Left ventricle myocardium inferior (tissue), 1 donor: ENCODE data around the gene PKIB. TPM values are rescaled to one million over a fixed set of nuclear protein-coding genes. Genes with fewer than 3 reads are reported as not detected.

Experiments used
- DNase-seq: peaks from one replicate; pipeline ENCODE4 v3.0.0-alpha.2; 2020
- H3K27ac ChIP-seq: fragments of 200-600 bp; replicated peaks from 2 replicates; pipeline ENCODE4 v1.8.0; 2021
- H3K27me3 ChIP-seq: fragments of 200-600 bp; 2 replicates; pipeline ENCODE4 v1.8.0; 2021; ENCODE audit warnings: low read depth
- H3K36me3 ChIP-seq: fragments of 200-600 bp; 2 replicates; pipeline ENCODE4 v1.8.0; 2021
- H3K4me1 ChIP-seq: fragments of 200-600 bp; 2 replicates; pipeline ENCODE4 v1.8.0; 2021
- H3K4me3 ChIP-seq: fragments of 200-600 bp; 2 replicates; pipeline ENCODE4 v1.8.0; 2021; ENCODE audit warnings: mild to moderate bottlenecking, moderate library complexity
- H3K9me3 ChIP-seq: fragments of 200-600 bp; replicated peaks from 2 replicates; pipeline ENCODE4 v1.8.0; 2021
- CTCF ChIP-seq: fragments of 200-600 bp; IDR thresholded peaks from 2 replicates; pipeline ENCODE4 v1.8.0; 2021; ENCODE audit warnings: antibody characterized with exemption, mild to moderate bottlenecking, borderline replicate concordance
- intact Hi-C: fragments of 100-400 bp; cut with micrococcal nuclease; formaldehyde crosslinking; loops from one replicate; pipeline ENCODE4 v1.11.0; 2022
- total RNA-seq: library from RNA; stranded (reverse); fragmentation: NEBNext Ultra II Directional; extraction: Animal tissue kit (Norgen Biotek cat#: 25700); gene quantifications from one replicate; pipeline ENCODE4 v1.2.1, GENCODE V29; 2021
- donor health status: DM: no; HTN: yes; CAD: no; lungs with severe emphysema.

The PKIB gene
- total RNA-seq, 1 donor from 2014 or later, result 0.30 TPM

GRCh38 chr6:122770835-122771601 is 160.8 kb downstream of the PKIB start:
- Histone ChIP-seq H3K27me3 (peaks cover 15% of the 10 kb centered on the region), H3K4me1 (no peaks in the 10 kb centered on the region), H3K9me3 (no peaks in the 10 kb centered on the region), H3K36me3 (no peaks in the 10 kb centered on the region), H3K27ac (no peak overlapping the region), H3K4me3 (no peak overlapping the region)
- DNase-seq, result no peak
- intact Hi-C loops, result no loop called here
- TF ChIP-seq CTCF, result no peak

GRCh38 chr6:122772724-122773415 is 162.7 kb downstream of the PKIB start:
- Histone ChIP-seq H3K27ac (no peak overlapping the region), H3K9me3 (no peaks in the 10 kb centered on the region), H3K36me3 (no peaks in the 10 kb centered on the region), H3K27me3 (peaks cover 15% of the 10 kb centered on the region), H3K4me3 (no peak overlapping the region), H3K4me1 (no peaks in the 10 kb centered on the region)
- intact Hi-C loops, result no loop called here
- TF ChIP-seq CTCF, result no peak
- DNase-seq, result no peak

Other genes with a start within 250 kb of the PKIB start
- gene HSF2, start 210.8 kb upstream of the PKIB start, total RNA-seq, result 21.0 TPM
- gene SERINC1, start 138.6 kb upstream of the PKIB start, total RNA-seq, result 143 TPM
- not detected for gene FABP7, start 169.3 kb downstream of the PKIB start, total RNA-seq
- gene SMPDL3A, start 178.9 kb downstream of the PKIB start, total RNA-seq, result 3.8 TPM